ENCODE data around the gene LTB. TPM values are rescaled to one million over a fixed set of nuclear protein-coding genes. Genes with fewer than 3 reads are reported as not detected.

The LTB gene
- total and polyA plus RNA-seq, 2 donors from 2014 or later: 6.6 to 18.5 TPM

DNA sequence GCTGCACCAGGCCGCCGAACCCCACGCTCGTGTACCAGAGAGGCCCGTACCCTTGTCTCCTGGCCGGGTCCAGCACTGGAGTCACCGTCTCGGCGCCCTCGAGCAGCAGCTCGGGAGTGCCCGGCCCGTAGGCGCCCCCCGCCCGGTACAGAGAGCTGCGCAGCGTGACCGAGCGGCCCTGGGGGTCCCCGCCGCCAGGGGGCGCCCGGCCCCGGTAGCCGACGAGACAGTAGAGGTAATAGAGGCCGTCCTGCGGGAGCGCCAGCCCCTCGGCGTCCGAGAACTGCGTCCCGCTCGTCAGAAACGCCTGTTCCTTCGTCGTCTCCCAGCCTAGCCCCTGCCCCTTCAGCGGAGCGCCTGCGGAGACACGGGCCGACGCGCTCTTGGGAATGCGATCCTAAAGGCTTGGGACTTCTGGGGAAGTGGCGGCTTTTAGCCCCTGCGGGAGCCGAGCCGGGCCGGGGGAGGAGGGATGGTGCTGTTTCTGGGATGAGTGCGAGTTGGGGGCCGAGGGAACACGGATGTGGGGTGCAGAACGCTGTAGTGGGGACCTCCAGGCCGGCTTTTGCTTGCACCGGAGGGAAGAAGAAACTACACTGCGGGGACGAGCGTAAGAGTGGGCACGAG is 1.3 kb downstream of the LTB start:
- intact Hi-C loops (cut with DNase I): no loop called here

DNA sequence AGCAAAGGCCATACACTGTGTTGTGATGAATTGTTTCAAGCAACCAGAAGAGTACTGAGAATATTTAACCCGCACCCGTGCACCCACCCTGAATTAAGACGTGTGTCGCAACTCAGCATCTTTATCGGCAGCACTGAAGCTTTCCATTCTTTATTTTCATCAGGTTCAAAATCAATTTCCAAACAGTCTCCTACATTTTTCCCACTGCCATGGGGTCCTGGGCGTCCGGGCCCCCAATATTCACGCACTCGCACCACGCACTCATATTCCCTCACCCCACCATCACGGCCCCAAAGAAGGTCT is 1.8 kb downstream of the LTB start:
- no peak for FAIRE-seq

More for the DNA sequence above, 1.3 kb downstream of the LTB start:
- Histone ChIP-seq H3K9ac (ENCODE audit: low read length in 3 of 3) (peak overlapping the region; percentile 69 to 97 (median 93)), H3K36me3 (ENCODE audit: control insufficient read depth in 2 of 3, insufficient read depth in 3 of 3, low read length in 3 of 3) (no peaks in the 10 kb centered on the region), H3K9me3 (ENCODE audit: control insufficient read depth in 2 of 3, insufficient read depth in 1 of 3, low read length in 3 of 3) (no peaks in the 10 kb centered on the region), H3K27me3 (ENCODE audit: control insufficient read depth, insufficient read depth, low read length) (no peaks in the 10 kb centered on the region), H3K4me3 (ENCODE audit: low read length in 3 of 3) (peak overlapping the region; percentile 65 to 93 (median 90)), H3K4me1 (ENCODE audit: control insufficient read depth in 2 of 3, insufficient read depth in 2 of 3, low read depth in 1 of 3, low read length in 3 of 3) (peaks cover 0 to 10% (median 5%) of the 10 kb centered on the region in 3 donors), H3K27ac (ENCODE audit: low read depth in 2 of 2, low read length in 2 of 2) (peak overlapping the region; percentile 70 to 78)
- TF ChIP-seq CTCF (IDR thresholded peaks at IDR 0.05; ENCODE audit: borderline replicate concordance, extremely low read depth, insufficient read depth): peak; percentile 93
- DNase-seq (peak; percentile 90 to 95 (median 92)), FAIRE-seq (no peak)

GRCh38 chr6:31579546-31580437 is 2.4 kb downstream of the LTB start:
- FAIRE-seq (no peak), DNase-seq (no peak)
- Histone ChIP-seq H3K4me1 (ENCODE audit: control insufficient read depth in 2 of 3, insufficient read depth in 2 of 3, low read depth in 1 of 3, low read length in 3 of 3) (peaks cover 0 to 7% (median 5%) of the 10 kb centered on the region in 3 donors), H3K9me3 (ENCODE audit: control insufficient read depth in 2 of 3, insufficient read depth in 1 of 3, low read length in 3 of 3) (no peaks in the 10 kb centered on the region), H3K9ac (ENCODE audit: low read length in 3 of 3) (peak overlapping the region in 1 of 3 donors; percentile 71), H3K36me3 (ENCODE audit: control insufficient read depth in 2 of 3, insufficient read depth in 3 of 3, low read length in 3 of 3) (no peaks in the 10 kb centered on the region), H3K27me3 (ENCODE audit: control insufficient read depth, insufficient read depth, low read length) (no peaks in the 10 kb centered on the region), H3K27ac (ENCODE audit: low read depth in 2 of 2, low read length in 2 of 2) (no peak overlapping the region), H3K4me3 (ENCODE audit: low read length in 3 of 3) (peak overlapping the region in 1 of 3 donors; percentile 90)
- no peak for TF ChIP-seq CTCF (IDR thresholded peaks at IDR 0.05; ENCODE audit: borderline replicate concordance, extremely low read depth, insufficient read depth)
- intact Hi-C loops (cut with DNase I): no loop called here

More for the DNA sequence above, 1.8 kb downstream of the LTB start:
- Histone ChIP-seq H3K4me3 (ENCODE audit: low read length in 3 of 3) (peak overlapping the region; percentile 42 to 90 (median 65)), H3K9ac (ENCODE audit: low read length in 3 of 3) (peak overlapping the region; percentile 8 to 71 (median 70)), H3K27me3 (ENCODE audit: control insufficient read depth, insufficient read depth, low read length) (no peaks in the 10 kb centered on the region), H3K4me1 (ENCODE audit: control insufficient read depth in 2 of 3, insufficient read depth in 2 of 3, low read depth in 1 of 3, low read length in 3 of 3) (peaks cover 0 to 7% (median 5%) of the 10 kb centered on the region in 3 donors), H3K36me3 (ENCODE audit: control insufficient read depth in 2 of 3, insufficient read depth in 3 of 3, low read length in 3 of 3) (no peaks in the 10 kb centered on the region), H3K27ac (ENCODE audit: low read depth in 2 of 2, low read length in 2 of 2) (no peak overlapping the region), H3K9me3 (ENCODE audit: control insufficient read depth in 2 of 3, insufficient read depth in 1 of 3, low read length in 3 of 3) (no peaks in the 10 kb centered on the region)
- TF ChIP-seq CTCF (IDR thresholded peaks at IDR 0.05; ENCODE audit: borderline replicate concordance, extremely low read depth, insufficient read depth): no peak
- intact Hi-C loops (cut with DNase I): no loop called here
- DNase-seq: no peak

Data from kidney (tissue), 14 donors.